ENCODE data around the gene ELP5. TPM values are rescaled to one million over a fixed set of nuclear protein-coding genes. Genes with fewer than 3 reads are reported as not detected.

The ELP5 gene, protein sequence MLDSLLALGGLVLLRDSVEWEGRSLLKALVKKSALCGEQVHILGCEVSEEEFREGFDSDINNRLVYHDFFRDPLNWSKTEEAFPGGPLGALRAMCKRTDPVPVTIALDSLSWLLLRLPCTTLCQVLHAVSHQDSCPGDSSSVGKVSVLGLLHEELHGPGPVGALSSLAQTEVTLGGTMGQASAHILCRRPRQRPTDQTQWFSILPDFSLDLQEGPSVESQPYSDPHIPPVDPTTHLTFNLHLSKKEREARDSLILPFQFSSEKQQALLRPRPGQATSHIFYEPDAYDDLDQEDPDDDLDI
- 21.7 and 26.2 TPM in 2 replicates for total RNA-seq

DNA sequence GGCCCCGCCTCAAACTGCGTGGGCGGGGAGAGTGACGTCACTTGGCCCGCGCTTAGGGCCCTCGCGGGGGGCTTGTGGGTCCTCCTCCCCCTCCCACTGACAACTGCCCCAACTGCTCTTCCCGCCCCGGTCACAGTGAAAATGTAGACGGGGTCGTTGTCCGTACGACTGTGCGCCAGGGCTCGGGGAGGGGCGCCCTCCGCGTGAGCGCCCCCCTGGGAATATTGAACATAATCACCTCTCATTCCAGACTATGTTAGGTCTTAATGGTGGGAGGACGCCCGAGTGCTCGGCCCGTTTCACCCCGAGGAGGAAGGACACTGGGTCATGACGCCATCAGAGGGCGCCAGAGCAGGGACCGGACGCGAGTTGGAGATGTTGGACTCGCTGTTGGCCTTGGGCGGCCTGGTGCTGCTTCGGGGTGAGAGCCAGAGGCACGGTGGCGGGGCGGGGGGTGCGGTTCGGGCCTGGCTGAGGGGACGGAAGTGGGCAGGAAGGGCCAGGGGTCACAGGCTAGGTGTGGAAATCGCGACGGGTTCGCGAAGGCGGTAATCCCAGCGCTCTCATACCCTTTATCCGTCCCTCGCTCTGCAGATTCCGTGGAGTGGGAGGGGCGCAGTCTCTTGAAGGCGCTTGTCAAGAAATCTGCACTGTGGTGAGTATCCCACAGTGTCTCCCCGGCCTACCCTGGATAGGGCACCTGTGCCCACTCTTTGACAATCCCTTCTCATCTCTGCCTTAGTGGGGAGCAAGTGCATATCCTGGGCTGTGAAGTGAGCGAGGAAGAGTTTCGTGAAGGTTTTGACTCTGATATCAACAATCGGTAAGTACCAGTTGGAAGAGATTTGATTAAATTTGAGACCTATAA is at the start of gene ELP5:
Gene ELP5 (plus strand): TSS at position 40 of the 868 bp plus-strand sequence. CDS start 336 bp downstream, at position 376.
- Histone ChIP-seq H3K79me2 (ENCODE audit: insufficient read depth, low read length) (peaks cover 56% of the 10 kb centered on the region), H3K27ac (ENCODE audit: low read depth, low read length) (peak within 1 kb of the TSS; percentile 99), H2AFZ (ENCODE audit: low read length) (peak within 1 kb of the TSS; percentile 80), H3K4me3 (ENCODE audit: insufficient read depth, low read length) (peak within 1 kb of the TSS; percentile 78), H3K36me3 (ENCODE audit: insufficient read depth, low read length) (peaks cover 29% of the 10 kb centered on the region), H3K9me3 (ENCODE audit: low read depth, low read length) (no peaks in the 10 kb centered on the region), H4K20me1 (ENCODE audit: insufficient read depth, low read length) (peaks cover 3% of the 10 kb centered on the region), H3K4me2 (ENCODE audit: insufficient read depth, low read length) (peak within 1 kb of the TSS; percentile 97), H3K4me1 (ENCODE audit: insufficient read depth, low read length) (peaks cover 17% of the 10 kb centered on the region), H3K27me3 (ENCODE audit: insufficient read depth, low read length) (no peaks in the 10 kb centered on the region)
- peak; percentile 98 for DNase-seq (ENCODE audit: insufficient read length, low spot score, missing footprints)
- TF ChIP-seq, protein P1, sequence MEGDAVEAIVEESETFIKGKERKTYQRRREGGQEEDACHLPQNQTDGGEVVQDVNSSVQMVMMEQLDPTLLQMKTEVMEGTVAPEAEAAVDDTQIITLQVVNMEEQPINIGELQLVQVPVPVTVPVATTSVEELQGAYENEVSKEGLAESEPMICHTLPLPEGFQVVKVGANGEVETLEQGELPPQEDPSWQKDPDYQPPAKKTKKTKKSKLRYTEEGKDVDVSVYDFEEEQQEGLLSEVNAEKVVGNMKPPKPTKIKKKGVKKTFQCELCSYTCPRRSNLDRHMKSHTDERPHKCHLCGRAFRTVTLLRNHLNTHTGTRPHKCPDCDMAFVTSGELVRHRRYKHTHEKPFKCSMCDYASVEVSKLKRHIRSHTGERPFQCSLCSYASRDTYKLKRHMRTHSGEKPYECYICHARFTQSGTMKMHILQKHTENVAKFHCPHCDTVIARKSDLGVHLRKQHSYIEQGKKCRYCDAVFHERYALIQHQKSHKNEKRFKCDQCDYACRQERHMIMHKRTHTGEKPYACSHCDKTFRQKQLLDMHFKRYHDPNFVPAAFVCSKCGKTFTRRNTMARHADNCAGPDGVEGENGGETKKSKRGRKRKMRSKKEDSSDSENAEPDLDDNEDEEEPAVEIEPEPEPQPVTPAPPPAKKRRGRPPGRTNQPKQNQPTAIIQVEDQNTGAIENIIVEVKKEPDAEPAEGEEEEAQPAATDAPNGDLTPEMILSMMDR (IDR thresholded peaks at IDR 0.05; ENCODE audit: extremely low read depth, low read depth, low read length): peak; percentile 27

GRCh38 chr17:7203391-7203790 is 48.6 kb upstream of the ELP5 start:
- Histone ChIP-seq H3K27ac (ENCODE audit: low read depth, low read length) (no peak overlapping the region), H3K4me1 (ENCODE audit: insufficient read depth, low read length) (peaks cover 8% of the 10 kb centered on the region), H3K9me3 (ENCODE audit: low read depth, low read length) (no peaks in the 10 kb centered on the region), H4K20me1 (ENCODE audit: insufficient read depth, low read length) (peaks cover 22% of the 10 kb centered on the region), H3K4me3 (ENCODE audit: insufficient read depth, low read length) (no peak overlapping the region), H3K79me2 (ENCODE audit: insufficient read depth, low read length) (peaks cover 21% of the 10 kb centered on the region), H2AFZ (ENCODE audit: low read length) (no peak overlapping the region), H3K4me2 (ENCODE audit: insufficient read depth, low read length) (no peak overlapping the region), H3K36me3 (ENCODE audit: insufficient read depth, low read length) (peaks cover 26% of the 10 kb centered on the region), H3K27me3 (ENCODE audit: insufficient read depth, low read length) (no peaks in the 10 kb centered on the region)
- TF ChIP-seq, protein P1 (IDR thresholded peaks at IDR 0.05; ENCODE audit: extremely low read depth, low read depth, low read length): no peak
- DNase-seq (ENCODE audit: insufficient read length, low spot score, missing footprints): no peak

DNA sequence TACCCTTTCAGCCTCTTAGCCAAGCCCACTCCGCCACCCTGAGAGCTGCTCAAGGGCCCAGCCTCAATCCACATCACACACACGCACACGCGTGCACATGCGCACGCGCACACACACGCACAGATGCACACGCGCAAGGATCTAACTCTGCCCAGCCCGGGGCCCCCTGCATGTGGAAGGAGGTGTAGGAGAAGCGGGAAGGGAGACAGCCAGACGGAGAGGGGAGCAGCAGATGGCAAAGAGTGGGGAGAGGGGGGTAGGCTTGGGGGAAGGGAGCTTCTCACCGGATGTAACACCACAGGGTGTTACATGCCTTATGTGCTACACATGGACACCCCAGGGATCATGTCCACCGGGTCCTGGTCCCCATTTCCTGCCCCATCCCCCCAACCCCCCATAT is 47.7 kb upstream of the ELP5 start:
- H3K4me3 ChIP-seq (ENCODE audit: insufficient read depth, low read length): peak overlapping the region; percentile 76
- H3K27ac ChIP-seq (ENCODE audit: low read depth, low read length): peak overlapping the region; percentile 74

More for the DNA sequence above, 47.7 kb upstream of the ELP5 start:
- Histone ChIP-seq H4K20me1 (ENCODE audit: insufficient read depth, low read length) (peaks cover 31% of the 10 kb centered on the region), H3K9me3 (ENCODE audit: low read depth, low read length) (no peaks in the 10 kb centered on the region), H2AFZ (ENCODE audit: low read length) (no peak overlapping the region), H3K36me3 (ENCODE audit: insufficient read depth, low read length) (peaks cover 26% of the 10 kb centered on the region), H3K79me2 (ENCODE audit: insufficient read depth, low read length) (peaks cover 30% of the 10 kb centered on the region), H3K27me3 (ENCODE audit: insufficient read depth, low read length) (no peaks in the 10 kb centered on the region), H3K4me2 (ENCODE audit: insufficient read depth, low read length) (peak overlapping the region; percentile 92), H3K4me1 (ENCODE audit: insufficient read depth, low read length) (peaks cover 8% of the 10 kb centered on the region)
- TF ChIP-seq, protein P1 (IDR thresholded peaks at IDR 0.05; ENCODE audit: extremely low read depth, low read depth, low read length): no peak
- DNase-seq (ENCODE audit: insufficient read length, low spot score, missing footprints): no peak

Data from osteoblast (primary cell).